Right lobe of liver (tissue), 4 donors: ENCODE data around the gene SLC22A1.

Experiments used
- POLR2A ChIP-seq: fragments of 450-650 bp; IDR thresholded peaks from one replicate; pipeline ENCODE4 v1.6.1; 2017; ENCODE audit warnings: antibody characterized with exemption, mild to moderate bottlenecking
- TF ChIP-seq, protein P1 (sequence below), 4 donors: fragments of 200-600 bp in 3 of 4; fragments of 450-650 bp in 1 of 4; IDR thresholded peaks; one replicate each; pipeline versions ENCODE4 v1.5.1 to v1.8.0; 2016 to 2022; ENCODE audit warnings: antibody characterized with exemption in 4 of 4, mild to moderate bottlenecking in 2 of 4
- donor health status: DM: no; HTN: no; CAD: no.
- donor health status: DM: no; HTN: no; CAD: no.
- donor health status: DM: no; HTN: yes; CAD: no.

DNA sequence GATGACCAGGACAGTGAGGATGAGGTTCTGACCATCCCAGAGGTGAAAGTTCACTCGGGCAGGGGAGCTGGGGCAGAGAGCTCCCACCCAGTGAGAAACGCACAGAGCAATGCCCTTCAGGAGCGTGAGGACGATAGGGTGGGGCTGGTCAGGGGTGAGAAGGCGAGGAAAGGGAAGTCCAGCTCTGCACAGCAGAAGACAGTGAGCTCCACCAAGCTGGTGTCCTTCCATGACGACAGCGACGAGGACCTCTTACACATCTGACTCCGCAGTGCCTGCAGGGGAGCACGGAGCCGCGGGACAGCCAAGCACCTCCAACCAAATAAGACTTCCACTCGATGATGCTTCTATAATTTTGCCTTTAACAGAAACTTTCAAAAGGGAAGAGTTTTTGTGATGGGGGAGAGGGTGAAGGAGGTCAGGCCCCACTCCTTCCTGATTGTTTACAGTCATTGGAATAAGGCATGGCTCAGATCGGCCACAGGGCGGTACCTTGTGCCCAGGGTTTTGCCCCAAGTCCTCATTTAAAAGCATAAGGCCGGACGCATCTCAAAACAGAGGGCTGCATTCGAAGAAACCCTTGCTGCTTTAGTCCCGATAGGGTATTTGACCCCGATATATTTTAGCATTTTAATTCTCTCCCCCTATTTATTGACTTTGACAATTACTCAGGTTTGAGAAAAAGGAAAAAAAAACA is 16.6 kb upstream of the SLC22A1 start:
- TF ChIP-seq, protein P1, sequence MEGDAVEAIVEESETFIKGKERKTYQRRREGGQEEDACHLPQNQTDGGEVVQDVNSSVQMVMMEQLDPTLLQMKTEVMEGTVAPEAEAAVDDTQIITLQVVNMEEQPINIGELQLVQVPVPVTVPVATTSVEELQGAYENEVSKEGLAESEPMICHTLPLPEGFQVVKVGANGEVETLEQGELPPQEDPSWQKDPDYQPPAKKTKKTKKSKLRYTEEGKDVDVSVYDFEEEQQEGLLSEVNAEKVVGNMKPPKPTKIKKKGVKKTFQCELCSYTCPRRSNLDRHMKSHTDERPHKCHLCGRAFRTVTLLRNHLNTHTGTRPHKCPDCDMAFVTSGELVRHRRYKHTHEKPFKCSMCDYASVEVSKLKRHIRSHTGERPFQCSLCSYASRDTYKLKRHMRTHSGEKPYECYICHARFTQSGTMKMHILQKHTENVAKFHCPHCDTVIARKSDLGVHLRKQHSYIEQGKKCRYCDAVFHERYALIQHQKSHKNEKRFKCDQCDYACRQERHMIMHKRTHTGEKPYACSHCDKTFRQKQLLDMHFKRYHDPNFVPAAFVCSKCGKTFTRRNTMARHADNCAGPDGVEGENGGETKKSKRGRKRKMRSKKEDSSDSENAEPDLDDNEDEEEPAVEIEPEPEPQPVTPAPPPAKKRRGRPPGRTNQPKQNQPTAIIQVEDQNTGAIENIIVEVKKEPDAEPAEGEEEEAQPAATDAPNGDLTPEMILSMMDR (IDR thresholded peaks at IDR 0.05) = no peak
- no peak for TF ChIP-seq POLR2A
